GM18951 (cell line): Measurements from ENCODE around the gene SLC6A1.

Experiments used
- POLR2A ChIP-seq: IDR thresholded peaks from 4 replicates; pipeline ENCODE4 v1.6.1; 2011; ENCODE audit warnings: mild to moderate bottlenecking; ENCODE audit not compliant: insufficient read length, insufficient read depth; ENCODE audit errors: extremely low read depth
- in situ Hi-C: fragments of 300-500 bp; cut with MboI; formaldehyde crosslinking; loops from one replicate; pipeline ENCODE4 v1.12.0; 2022; ENCODE audit warnings: low sequenced_read_pairs, mixed read lengths, inconsistent platforms; ENCODE audit not compliant: unreplicated experiment

Gene SLC6A1

GRCh38 chr3:11076711-11077110 is 84.2 kb downstream of the SLC6A1 start:
- no peak for TF ChIP-seq POLR2A
- in situ Hi-C loops = no loop called here

GRCh38 chr3:11077466-11077865 is 84.9 kb downstream of the SLC6A1 start:
- no peak for TF ChIP-seq POLR2A
- in situ Hi-C loops = no loop called here

GRCh38 chr3:11078826-11079515 is 86.4 kb downstream of the SLC6A1 start:
- no peak for TF ChIP-seq POLR2A
- in situ Hi-C loops = no loop called here

GRCh38 chr3:11080492-11080891 is 87.9 kb downstream of the SLC6A1 start:
- TF ChIP-seq POLR2A = no peak
- in situ Hi-C loops = no loop called here

GRCh38 chr3:11084098-11084497 is 91.5 kb downstream of the SLC6A1 start:
- no peak for TF ChIP-seq POLR2A
- in situ Hi-C loops = no loop called here

GRCh38 chr3:11084677-11085076 is 92.1 kb downstream of the SLC6A1 start:
- TF ChIP-seq POLR2A = no peak
- in situ Hi-C loops = no loop called here

GRCh38 chr3:11085093-11085840 is 92.7 kb downstream of the SLC6A1 start:
- in situ Hi-C loops = no loop called here
- TF ChIP-seq POLR2A = no peak

- in situ Hi-C loops = no loop called here
- no peak for TF ChIP-seq POLR2A
These were observed 94.3 kb downstream of the SLC6A1 start for GRCh38 chr3:11086856-11087255.

- no peak for TF ChIP-seq POLR2A
- in situ Hi-C loops = no loop called here
These were observed 95.5 kb downstream of the SLC6A1 start for GRCh38 chr3:11088066-11088465.

- in situ Hi-C loops = no loop called here
These were observed 96.3 kb downstream of the SLC6A1 start for GRCh38 chr3:11088831-11089230.

More at GRCh38 chr3:11088831-11089230, 96.3 kb downstream of the SLC6A1 start:
- TF ChIP-seq POLR2A = no peak
